Stimulated activated naive B cell treated with anti-CD40 and anti-IgM and Interleukin-4, amounts not matched to agents 10 μg/mL and 1 μg/mL and 100 μg/mL, for 72 hours (primary cell): Measurements from ENCODE around the gene SEMA3B.
A peak's percentile ranks its signal among the peaks of the same experiment; 100 is the strongest.
"Not testable (repeated sequence)": the region's sequence is repeated elsewhere in the genome, so short reads cannot be mapped to it uniquely, and the experiment has no call there.

Experiments used
- ATAC-seq, 2 donors: fragments of 150-1000 bp; cut with Tn5 transposase; replicated peaks; 2 replicates each; pipeline ENCODE4 v1.10.0; 2021; ENCODE audit warnings: moderate library complexity in 1 of 2
- DNase-seq: peaks from one replicate; pipeline ENCODE4 v3.0.0; 2021
- H3K27ac Mint-ChIP-seq: one replicate; pipeline ENCODE4 v1.8.0; 2022; ENCODE audit warnings: mild to moderate bottlenecking, mixed read lengths
- H3K27me3 Mint-ChIP-seq, 2 donors: one replicate each; pipeline ENCODE4 v1.8.0; 2022; ENCODE audit warnings: mixed read lengths in 2 of 2
- H3K36me3 Mint-ChIP-seq, 2 donors: one replicate each; pipeline ENCODE4 v1.8.0; 2022; ENCODE audit warnings: mixed read lengths in 2 of 2, mild to moderate bottlenecking in 1 of 2
- H3K4me1 Mint-ChIP-seq, 2 donors: one replicate each; pipeline ENCODE4 v1.8.0; 2022; ENCODE audit warnings: mixed read lengths in 2 of 2, mild to moderate bottlenecking in 1 of 2
- H3K4me3 Mint-ChIP-seq, 2 donors: one replicate each; pipeline ENCODE4 v1.8.0; 2022; ENCODE audit warnings: mild to moderate bottlenecking in 2 of 2, mixed read lengths in 2 of 2, moderate library complexity in 1 of 2
- H3K9me3 Mint-ChIP-seq, 2 donors: one replicate each; pipeline ENCODE4 v1.8.0; 2022; ENCODE audit warnings: mixed read lengths in 2 of 2, mild to moderate bottlenecking in 1 of 2

SEMA3B gene

DNA sequence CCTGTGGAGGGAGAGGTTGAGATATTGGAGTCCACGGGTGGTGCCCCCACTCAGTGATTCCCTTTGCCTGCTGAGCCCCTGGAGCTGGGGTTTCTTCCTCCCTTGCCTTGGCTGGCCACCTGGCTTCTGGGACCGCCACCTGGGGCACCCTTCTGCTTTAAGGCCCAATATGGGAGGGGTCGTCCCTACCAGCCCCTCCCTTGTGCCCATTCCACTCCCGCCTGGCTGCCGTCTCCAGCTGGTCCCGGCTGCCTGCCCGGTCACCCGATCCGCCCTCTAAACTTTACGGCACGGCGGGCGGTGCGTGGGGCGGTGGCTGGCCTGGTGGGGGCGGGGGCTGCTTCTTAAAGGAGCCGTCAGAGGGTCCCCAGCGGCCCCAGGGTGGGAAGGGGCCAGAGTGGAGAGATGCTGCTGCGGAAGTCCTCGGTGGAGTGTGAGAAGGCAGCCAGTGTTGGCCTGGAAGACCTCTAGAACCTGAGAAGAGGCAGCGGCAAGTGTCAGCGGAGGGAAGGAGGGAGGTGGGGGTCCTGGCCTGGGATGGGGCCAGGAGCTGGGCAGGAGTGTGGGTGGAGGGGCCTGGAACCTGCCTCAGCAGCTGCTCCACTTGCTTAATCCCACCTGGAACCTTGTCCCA, 1.6 kb upstream of the SEMA3B start:
- H3K36me3 Mint-ChIP-seq, result no peaks in the 10 kb centered on the region
- no peak for ATAC-seq
- no peak overlapping the region for H3K4me3 Mint-ChIP-seq
- H3K27ac Mint-ChIP-seq, result no peak overlapping the region
- no peaks in the 10 kb centered on the region for H3K9me3 Mint-ChIP-seq
- H3K4me1 Mint-ChIP-seq, result no peaks in the 10 kb centered on the region
- DNase-seq, result no peak
- peaks cover 24 to 55% of the 10 kb centered on the region in 2 donors for H3K27me3 Mint-ChIP-seq

DNA sequence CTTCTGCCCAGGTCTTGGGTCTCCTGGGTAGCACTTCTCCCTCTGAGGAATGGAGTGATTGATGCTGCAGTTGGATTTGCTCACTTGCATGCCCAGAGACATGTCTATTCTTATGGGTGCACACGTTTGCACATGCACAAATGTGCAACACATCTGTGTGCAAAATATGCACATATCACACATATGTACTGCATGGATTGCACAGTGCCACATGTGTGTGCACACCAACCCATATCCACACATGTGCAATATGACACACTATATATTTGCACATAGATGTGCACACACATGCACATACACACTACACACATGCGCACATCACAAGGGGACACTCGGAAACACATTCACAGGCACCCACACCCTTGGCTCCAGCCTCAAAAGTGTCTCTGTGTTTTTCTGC, 671 bp upstream of the SEMA3B start:
- no peak overlapping the region for H3K4me3 Mint-ChIP-seq
- peaks cover 29 to 60% of the 10 kb centered on the region in 2 donors for H3K27me3 Mint-ChIP-seq
- H3K4me1 Mint-ChIP-seq, result peaks cover 5 to 6% of the 10 kb centered on the region in 2 donors
- H3K27ac Mint-ChIP-seq, result no peak overlapping the region
- ATAC-seq, result no peak
- no peak for DNase-seq
- no peaks in the 10 kb centered on the region for H3K36me3 Mint-ChIP-seq
- no peaks in the 10 kb centered on the region for H3K9me3 Mint-ChIP-seq

DNA sequence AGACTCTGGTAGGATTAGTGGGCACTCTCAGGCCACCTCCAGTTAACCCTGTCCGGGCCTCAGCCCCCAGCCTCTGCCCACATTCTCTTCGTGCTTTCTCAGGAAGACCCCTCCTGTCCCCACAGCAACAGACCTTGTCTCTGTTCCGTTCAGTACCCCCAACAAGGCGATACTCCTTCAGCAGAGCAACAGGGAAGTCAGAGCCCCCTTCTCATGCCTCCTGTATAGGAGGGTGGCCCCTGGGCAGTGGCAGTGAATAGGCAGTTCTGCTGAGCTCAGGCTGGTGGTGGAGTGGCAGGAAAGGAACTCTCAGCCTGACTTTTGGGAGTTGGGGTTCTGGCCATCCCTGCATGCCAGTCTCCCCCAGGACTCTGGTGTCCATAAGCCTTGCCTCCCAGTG, 513 bp downstream of the SEMA3B start:
- DNase-seq, result no peak
- Mint-ChIP-seq H3K4me3 (no peak overlapping the region), H3K9me3 (no peaks in the 10 kb centered on the region), H3K36me3 (no peaks in the 10 kb centered on the region), H3K27ac (no peak overlapping the region), H3K27me3 (peaks cover 32 to 66% of the 10 kb centered on the region in 2 donors), H3K4me1 (peaks cover 11 to 15% of the 10 kb centered on the region in 2 donors)
- ATAC-seq, result no peak

DNA sequence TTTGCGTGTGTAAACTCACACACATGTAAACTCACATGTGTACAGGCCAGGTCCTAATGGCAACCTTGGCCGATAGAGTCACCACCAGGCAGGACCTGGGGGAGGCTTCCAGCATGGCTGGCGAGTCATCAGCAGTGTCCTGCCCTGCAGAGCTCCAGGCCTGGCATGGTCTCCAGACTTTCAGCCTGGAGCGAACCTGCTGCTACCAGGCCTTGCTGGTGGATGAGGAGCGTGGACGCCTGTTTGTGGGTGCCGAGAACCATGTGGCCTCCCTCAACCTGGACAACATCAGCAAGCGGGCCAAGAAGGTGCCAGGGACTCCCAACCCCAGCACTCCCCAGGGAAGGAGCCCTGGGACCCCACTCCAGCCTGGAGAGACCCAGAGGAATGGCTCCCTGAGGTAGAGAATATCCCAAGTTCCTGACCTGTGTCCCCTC, 1.0 kb downstream of the SEMA3B start:
- DNase-seq, result no peak
- no peak overlapping the region for H3K27ac Mint-ChIP-seq
- ATAC-seq, result no peak
- H3K4me1 Mint-ChIP-seq, result peaks cover 13 to 20% of the 10 kb centered on the region in 2 donors
- no peaks in the 10 kb centered on the region for H3K36me3 Mint-ChIP-seq
- no peaks in the 10 kb centered on the region for H3K9me3 Mint-ChIP-seq
- no peak overlapping the region for H3K4me3 Mint-ChIP-seq
- H3K27me3 Mint-ChIP-seq, result peaks cover 37 to 71% of the 10 kb centered on the region in 2 donors

- H3K9me3 Mint-ChIP-seq, result no peaks in the 10 kb centered on the region
These were observed 1.7 kb downstream of the SEMA3B start for GRCh38 chr3:50270422-50271224.

GRCh38 chr3:50271314-50271936, 2.5 kb downstream of the SEMA3B start:
- H3K27ac Mint-ChIP-seq, result no peak overlapping the region
- no peaks in the 10 kb centered on the region for H3K9me3 Mint-ChIP-seq
- DNase-seq (no peak), ATAC-seq (no peak)
- H3K4me3 Mint-ChIP-seq, result no peak overlapping the region
- H3K36me3 Mint-ChIP-seq, result no peaks in the 10 kb centered on the region
- H3K27me3 Mint-ChIP-seq, result peaks cover 44 to 77% of the 10 kb centered on the region in 2 donors
- peaks cover 20 to 34% of the 10 kb centered on the region in 2 donors for H3K4me1 Mint-ChIP-seq

More at GRCh38 chr3:50270422-50271224, 1.7 kb downstream of the SEMA3B start:
- DNase-seq (no peak), ATAC-seq (no peak)
- no peaks in the 10 kb centered on the region for H3K36me3 Mint-ChIP-seq
- peaks cover 42 to 76% of the 10 kb centered on the region in 2 donors for H3K27me3 Mint-ChIP-seq
- peaks cover 15 to 26% of the 10 kb centered on the region in 2 donors for H3K4me1 Mint-ChIP-seq
- no peak overlapping the region for H3K4me3 Mint-ChIP-seq
- no peak overlapping the region for H3K27ac Mint-ChIP-seq

DNA sequence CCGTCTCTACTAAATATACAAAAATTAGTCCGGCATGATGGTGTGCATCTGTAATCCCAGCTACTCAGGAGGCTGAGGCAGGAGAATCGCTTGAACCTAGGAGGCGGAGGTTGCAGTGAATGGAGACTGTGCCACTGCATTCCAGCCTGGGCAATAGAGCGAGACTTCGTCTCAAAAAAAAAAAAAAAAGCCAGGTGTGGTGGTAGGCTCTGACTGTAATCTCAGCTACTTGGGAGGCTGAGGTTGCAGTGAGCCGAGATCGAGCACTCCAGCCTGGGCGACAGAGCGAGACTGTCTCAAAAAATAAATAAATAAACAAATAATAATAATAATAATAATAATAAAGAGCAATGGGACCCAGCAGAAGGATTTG, 3.6 kb downstream of the SEMA3B start:
- H3K27ac Mint-ChIP-seq, ATAC-seq, DNase-seq, H3K4me3 Mint-ChIP-seq, H3K9me3 Mint-ChIP-seq, H3K36me3 Mint-ChIP-seq: not testable (repeated sequence)
- Mint-ChIP-seq H3K4me1 (peaks cover 20 to 34% of the 10 kb centered on the region in 2 donors), H3K27me3 (peaks cover 44 to 72% of the 10 kb centered on the region in 2 donors)

- no peaks in the 10 kb centered on the region for H3K36me3 Mint-ChIP-seq
- DNase-seq (peak; percentile 81), ATAC-seq (peak; percentile 93 to 94)
- H3K27me3 Mint-ChIP-seq, result peaks cover 45 to 72% of the 10 kb centered on the region in 2 donors
- no peaks in the 10 kb centered on the region for H3K9me3 Mint-ChIP-seq
- peak overlapping the region; percentile 89 for H3K27ac Mint-ChIP-seq
- peak overlapping the region; percentile 77 to 85 for H3K4me3 Mint-ChIP-seq
- H3K4me1 Mint-ChIP-seq, result peaks cover 20 to 34% of the 10 kb centered on the region in 2 donors
These were observed 4.2 kb downstream of the SEMA3B start for GRCh38 chr3:50272911-50273688.

- Mint-ChIP-seq H3K36me3 (no peaks in the 10 kb centered on the region), H3K27ac (peak overlapping the region; percentile 89), H3K9me3 (no peaks in the 10 kb centered on the region), H3K4me3 (peak overlapping the region; percentile 43 to 85), H3K4me1 (peaks cover 20 to 34% of the 10 kb centered on the region in 2 donors), H3K27me3 (peaks cover 44 to 66% of the 10 kb centered on the region in 2 donors)
- ATAC-seq (no peak), DNase-seq (no peak)
These were observed 4.7 kb downstream of the SEMA3B start for GRCh38 chr3:50273689-50274065.

DNA sequence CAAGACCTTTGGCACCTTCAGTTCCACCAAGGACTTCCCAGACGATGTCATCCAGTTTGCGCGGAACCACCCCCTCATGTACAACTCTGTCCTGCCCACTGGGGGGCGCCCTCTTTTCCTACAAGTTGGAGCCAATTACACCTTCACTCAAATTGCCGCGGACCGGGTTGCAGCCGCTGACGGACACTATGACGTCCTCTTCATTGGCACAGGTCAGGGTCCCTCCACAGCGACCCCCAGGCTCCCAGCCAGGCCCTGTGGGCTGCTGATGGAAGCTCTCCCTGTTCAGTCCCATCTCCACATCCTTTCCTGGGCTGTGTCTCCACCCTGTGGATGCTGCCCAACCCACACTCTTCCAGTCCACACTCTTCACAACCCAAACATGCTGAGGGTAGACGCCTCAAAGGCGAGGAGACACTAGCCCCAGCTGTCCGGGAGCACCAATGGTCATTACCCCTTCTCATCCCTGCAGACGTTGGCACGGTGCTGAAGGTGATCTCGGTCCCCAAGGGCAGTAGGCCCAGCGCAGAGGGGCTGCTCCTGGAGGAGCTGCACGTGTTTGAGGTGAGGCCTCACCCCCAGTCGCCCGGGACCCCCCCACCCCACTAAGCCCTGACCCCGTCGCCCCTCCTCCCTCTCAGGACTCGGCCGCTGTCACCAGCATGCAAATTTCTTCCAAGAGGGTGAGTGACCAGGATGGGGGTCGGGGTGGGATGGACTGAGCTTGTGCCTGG, 5.6 kb downstream of the SEMA3B start:
- Mint-ChIP-seq H3K4me1 (peaks cover 20 to 34% of the 10 kb centered on the region in 2 donors), H3K36me3 (no peaks in the 10 kb centered on the region), H3K9me3 (no peaks in the 10 kb centered on the region), H3K27me3 (peaks cover 40 to 58% of the 10 kb centered on the region in 2 donors), H3K4me3 (peak overlapping the region; percentile 42 to 43), H3K27ac (peak overlapping the region; percentile 32)
- peak; percentile 43 to 50 for ATAC-seq
- peak; percentile 64 for DNase-seq

DNA sequence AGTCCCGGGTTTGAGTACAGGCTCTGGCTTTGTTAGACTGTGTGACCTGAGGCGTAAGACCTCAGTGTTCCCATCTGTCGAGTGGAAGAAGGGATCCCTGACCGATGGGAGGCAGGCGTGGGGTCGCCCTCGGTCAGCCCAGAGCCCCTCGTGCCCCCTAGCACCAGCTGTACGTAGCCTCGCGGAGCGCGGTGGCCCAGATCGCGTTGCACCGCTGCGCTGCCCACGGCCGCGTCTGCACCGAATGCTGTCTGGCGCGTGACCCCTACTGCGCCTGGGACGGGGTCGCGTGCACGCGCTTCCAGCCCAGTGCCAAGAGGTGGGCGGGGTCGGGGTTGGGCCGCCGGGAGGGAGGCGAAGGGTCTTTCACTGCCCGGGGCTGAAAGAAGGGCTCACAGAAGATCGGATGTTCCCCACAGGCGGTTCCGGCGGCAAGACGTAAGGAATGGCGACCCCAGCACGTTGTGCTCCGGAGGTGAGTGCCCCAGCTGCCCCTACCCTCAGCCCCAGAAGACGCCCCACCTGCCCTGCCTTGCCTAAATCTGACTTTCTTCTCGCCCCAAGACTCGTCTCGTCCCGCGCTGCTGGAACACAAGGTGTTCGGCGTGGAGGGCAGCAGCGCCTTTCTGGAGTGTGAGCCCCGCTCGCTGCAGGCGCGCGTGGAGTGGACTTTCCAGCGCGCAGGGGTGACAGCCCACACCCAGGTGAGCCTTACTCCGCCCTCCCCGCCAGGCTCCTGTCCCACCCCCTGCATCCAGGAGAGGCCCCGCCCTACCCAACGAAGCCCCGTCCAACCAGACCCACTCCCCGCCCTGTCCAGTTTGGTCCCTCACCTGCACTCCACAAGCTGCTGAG, 6.4 kb downstream of the SEMA3B start:
- DNase-seq, result no peak
- no peak for ATAC-seq
- H3K9me3 Mint-ChIP-seq, result no peaks in the 10 kb centered on the region
- peaks cover 40 to 49% of the 10 kb centered on the region in 2 donors for H3K27me3 Mint-ChIP-seq
- peaks cover 20 to 34% of the 10 kb centered on the region in 2 donors for H3K4me1 Mint-ChIP-seq
- peak overlapping the region; percentile 51 for H3K27ac Mint-ChIP-seq
- H3K36me3 Mint-ChIP-seq, result no peaks in the 10 kb centered on the region
- peak overlapping the region; percentile 37 to 83 for H3K4me3 Mint-ChIP-seq

DNA sequence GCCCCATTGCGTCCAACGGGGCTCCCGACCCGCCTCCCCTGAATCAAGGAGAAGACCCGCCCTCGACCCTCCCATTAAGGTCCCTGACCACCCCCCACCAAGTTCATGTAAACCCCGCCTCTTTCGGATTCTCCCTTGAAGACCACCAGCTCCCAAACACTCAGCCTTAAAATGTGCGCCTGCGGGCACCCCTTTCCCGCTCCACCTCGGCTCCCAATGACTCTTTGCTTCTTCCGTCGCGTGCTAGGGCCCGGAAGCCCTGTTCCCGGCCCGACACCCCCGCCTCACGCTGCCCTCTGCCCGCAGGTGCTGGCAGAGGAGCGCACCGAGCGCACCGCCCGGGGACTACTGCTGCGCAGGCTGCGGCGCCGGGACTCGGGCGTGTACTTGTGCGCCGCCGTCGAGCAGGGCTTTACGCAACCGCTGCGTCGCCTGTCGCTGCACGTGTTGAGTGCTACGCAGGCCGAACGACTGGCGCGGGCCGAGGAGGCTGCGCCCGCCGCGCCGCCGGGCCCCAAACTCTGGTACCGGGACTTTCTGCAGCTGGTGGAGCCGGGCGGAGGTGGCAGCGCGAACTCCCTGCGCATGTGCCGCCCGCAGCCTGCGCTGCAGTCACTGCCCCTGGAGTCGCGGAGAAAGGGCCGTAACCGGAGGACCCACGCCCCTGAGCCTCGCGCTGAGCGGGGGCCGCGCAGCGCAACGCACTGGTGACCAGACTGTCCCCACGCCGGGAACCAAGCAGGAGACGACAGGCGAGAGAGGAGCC, 7.2 kb downstream of the SEMA3B start:
- Mint-ChIP-seq H3K9me3 (no peaks in the 10 kb centered on the region), H3K4me3 (peak overlapping the region; percentile 63 to 83), H3K4me1 (peaks cover 20 to 34% of the 10 kb centered on the region in 2 donors), H3K27ac (peak overlapping the region; percentile 81), H3K36me3 (no peaks in the 10 kb centered on the region), H3K27me3 (peaks cover 40 to 49% of the 10 kb centered on the region in 2 donors)
- DNase-seq, result no peak
- no peak for ATAC-seq
